GM21360 (cell line): ENCODE results near the gene CHRNA5.
A peak's percentile ranks its signal among the peaks of the same experiment; 100 is the strongest.
"Not testable (repeated sequence)": the region's sequence is repeated elsewhere in the genome, so short reads cannot be mapped to it uniquely, and the experiment has no call there.

Experiments used
- ATAC-seq: cut with Tn5 transposase; IDR thresholded peaks from one replicate; pipeline ENCODE4 v1.9.1; 2021; ENCODE audit warnings: mild to moderate bottlenecking, moderate library complexity; ENCODE audit not compliant: unreplicated experiment

The CHRNA5 gene

DNA sequence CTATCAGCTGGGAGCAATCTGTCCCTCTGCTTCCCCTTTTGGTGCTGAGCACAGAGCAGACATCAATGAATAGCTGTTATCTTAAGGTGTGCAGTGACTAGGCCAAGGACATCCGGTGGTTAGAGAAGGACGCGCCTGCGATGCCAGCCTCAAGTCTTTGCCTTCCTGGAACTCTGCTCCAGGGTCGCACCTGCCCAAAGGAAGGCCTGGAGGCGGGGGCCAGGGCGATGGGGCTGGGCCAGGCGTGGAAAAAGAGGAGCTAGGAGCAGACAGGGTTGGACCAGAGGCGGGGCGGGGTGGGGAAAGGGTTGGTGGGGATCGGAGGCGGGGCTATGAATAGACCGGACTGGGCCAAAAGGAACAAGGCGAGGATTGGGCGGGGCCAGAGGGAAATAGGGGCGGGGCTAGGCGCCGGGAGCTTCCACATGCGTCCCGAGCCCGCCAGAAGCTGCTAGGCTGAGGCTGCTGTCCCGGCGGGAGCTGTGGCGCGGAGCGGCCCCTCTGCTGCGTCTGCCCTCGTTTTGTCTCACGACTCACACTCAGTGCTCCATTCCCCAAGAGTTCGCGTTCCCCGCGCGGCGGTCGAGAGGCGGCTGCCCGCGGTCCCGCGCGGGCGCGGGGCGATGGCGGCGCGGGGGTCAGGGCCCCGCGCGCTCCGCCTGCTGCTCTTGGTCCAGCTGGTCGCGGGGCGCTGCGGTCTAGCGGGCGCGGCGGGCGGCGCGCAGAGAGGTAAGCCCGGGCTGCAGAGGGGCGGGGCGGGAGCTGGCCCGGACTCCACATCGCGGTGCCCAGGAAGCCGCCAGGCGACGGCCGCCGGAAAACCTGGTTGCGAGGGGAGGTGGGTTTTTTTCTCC lies at the start of gene CHRNA5:
CHRNA5 (plus strand) TSS at position 424 of the 854 bp plus-strand sequence; CDS start at position 624, 200 bp downstream.
- no peak for ATAC-seq

DNA sequence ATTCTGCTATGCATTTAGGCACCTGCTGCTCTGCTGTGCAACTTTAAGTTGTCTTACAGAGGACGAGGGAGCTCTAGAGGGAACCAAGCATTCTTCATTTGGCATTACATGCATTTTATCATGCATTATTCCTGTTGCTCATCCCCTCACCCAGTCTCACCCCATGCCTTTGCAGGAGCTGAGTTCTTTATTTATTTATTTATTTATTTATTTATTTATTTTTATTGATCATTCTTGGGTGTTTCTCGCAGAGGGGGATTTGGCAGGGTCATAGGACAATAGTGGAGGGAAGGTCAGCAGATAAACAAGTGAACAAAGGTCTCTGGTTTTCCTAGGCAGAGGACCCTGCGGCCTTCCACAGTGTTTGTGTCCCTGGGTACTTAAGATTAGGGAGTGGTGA lies 45.3 kb upstream of the CHRNA5 start:
- not testable (repeated sequence) for ATAC-seq

DNA sequence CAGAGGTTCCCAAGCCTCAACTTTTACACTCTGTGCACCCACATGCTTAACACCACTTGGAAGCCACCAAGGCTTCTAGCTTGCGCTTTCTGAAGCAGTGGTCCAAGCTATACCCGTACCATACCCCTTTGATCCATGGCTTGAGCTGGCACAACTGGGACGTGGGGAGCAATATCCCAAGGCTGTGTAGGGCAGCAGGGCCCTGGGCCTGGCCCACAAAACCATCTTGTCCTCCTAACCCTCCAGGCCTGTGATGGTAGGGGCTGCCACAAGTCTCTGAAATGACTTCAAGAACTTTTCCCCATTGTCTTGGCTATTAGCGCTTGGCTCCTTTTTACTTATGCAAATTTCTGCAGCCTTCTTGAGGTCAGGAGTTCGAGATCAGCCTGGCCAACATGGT lies 41.1 kb upstream of the CHRNA5 start:
- ATAC-seq, result no peak

DNA sequence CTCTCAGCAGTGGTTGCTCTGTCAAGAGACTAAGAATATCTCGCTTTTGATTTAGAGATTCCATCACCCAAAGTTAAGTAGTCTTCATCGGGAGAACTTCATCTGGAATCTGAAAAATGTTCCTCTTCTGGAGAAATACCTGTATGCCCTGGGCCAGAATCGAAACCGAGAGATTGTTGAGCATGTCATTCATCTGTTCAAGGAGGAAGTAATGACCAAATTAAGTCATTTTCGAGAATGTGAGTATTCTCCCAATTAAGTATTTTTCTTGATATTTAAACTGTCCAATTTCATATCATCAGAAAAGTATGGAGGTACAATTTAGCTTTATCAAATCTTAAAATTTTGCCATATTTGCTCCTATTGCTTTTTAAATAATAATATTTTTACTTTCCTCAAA lies 38.0 kb upstream of the CHRNA5 start:
- ATAC-seq, result no peak

DNA sequence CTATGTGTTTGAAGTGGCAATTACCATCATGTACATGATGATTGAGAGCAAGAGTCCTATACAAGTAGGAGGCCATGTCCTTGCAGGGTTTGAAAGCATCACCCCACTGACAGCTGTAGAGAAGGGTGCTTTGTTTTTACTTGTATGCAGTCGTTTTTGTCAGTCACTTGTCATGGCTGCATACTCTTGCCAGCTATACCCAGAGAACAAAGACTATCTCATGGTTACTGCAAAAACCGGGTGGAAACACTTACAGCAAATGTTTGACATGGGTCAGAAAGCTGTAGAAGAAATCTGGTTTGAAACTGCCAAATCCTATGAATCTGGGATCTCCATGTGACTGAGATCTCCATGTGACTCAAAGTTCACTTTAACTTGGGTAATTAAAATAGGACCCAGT lies 32.0 kb upstream of the CHRNA5 start:
- no peak for ATAC-seq

DNA sequence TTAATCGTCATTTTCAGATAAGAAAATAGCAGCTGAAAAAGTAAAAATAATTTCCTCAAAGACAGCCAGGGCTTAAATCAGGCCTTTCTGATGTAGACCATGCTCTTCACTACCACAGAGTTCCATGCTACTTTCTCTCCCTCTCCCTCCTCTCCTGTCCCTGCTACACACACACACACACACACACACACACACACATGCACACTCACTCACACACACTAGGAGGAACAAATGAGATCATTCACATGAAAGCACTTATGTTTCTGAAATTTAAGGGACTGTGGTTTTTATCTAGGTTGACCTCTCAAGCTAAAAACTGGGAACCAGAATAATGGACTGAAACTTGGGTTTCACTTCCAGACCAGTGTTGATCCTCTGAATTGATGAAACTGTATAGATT lies 29.2 kb upstream of the CHRNA5 start:
- no peak for ATAC-seq

DNA sequence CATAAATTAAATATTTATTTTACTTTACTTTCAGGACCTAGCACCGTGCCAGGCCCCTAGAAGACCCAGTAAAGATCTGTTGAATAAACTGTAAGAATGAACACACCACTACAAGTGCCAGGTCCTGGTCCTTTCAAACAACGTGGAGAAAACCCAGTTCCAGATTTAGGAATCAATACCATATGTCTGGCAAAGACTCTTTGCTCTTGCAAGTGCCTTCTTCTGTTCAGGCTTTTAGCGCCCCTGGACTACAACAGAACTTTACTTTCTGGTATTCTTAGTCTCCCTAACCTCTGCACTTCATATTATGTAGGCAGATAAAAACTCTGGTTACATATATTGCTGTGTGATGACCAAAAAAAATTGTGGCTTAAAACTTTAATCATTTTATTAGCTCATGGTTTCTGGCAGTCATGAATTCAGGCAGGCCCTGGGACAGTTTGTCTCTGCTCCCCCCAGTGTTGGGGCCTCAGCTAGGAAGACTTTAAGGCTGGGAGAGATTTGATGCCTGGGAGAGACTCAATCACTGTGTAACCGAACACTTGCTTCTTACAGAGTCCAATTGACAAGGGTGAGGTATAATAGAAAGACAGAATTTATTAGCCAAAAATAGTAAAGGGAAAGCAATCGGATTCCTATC lies 27.9 kb upstream of the CHRNA5 start:
- no peak for ATAC-seq

DNA sequence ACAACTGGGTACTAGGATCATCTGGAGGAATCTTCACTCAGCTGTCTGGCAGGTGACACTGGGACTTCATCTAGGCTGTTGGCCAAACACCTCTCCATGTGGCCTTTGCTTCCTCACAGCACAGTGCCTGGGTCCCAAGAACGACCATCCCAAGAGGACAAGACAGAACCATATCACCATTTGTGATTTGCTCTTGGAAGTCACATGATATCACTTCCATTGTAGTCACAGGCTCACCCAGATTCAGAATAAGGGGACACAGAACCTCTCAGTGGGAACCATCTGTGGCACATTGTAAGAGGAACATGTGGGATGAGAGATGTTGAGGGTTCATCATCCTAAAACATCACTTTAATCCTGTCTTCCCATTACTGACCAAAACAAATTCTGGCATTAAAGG lies 27.0 kb upstream of the CHRNA5 start:
- ATAC-seq, result no peak

DNA sequence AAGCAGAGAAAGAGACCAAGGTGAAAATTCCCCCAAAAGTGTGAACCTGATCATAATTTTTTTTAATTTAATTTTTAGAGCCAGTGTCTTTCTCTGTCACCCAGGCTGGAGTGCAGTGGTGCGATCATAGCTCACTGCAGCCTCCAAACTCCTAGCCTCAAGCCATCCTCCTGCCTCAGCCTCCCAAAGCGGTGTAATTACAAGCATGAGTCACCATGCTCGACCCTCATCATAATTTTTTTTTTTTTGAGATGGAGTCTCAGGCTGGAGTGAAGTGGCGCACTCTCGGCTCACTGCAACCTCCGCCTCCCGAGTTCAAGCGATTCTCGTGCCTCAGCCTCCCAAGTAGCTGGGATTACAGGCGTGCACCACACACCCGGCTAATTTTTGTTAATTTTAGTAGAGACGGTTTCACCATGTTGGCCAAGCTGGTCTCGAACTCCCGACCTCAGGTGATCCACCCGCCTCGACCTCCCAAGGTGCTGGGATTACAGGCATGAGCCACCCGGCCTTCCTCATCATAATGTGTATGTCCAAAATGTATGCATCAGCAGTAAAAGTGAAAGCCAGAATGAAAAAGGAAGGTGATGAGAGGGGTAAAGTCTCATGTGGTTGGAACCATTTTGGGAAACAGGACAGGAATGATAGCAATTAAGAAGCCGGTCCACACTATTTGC lies 25.7 kb upstream of the CHRNA5 start:
- ATAC-seq, result not testable (repeated sequence)

DNA sequence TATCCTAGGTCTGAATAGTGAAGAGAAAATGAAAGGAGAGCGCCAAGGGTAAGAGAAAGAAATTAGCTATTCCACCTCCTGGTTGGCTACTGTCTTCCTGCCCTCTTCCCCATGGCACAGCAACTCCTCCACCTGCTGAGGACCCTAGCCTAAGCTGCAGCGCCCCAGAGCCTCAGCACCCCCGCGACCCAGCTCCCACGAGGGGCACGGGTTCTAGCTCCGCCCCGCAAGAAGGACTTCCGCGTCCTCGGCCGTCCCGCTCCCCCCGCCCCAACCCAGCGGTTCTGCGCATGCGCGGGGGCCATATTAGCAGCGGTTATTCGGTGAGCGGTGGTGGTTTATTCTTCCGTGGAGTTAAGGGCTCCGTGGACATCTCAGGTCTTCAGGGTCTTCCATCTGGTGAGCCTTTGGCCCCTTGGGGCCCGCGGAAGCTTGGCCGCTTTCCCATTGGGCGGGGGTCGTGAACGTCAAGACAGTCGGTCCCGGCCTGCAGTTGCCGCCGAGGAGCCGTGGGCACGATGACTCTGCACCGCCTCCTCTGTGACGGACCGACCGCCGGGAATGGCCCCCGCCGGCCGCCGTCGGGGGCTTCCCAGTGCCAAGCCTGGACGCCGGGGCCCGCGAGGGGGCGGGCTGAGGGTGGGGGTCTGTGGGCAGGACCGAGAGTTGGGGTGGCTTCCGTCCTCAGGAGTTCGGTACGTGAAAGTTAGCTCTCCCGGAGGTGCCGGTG lies 25.0 kb upstream of the CHRNA5 start, which contains the start of gene PSMA4:
PSMA4 (plus strand) TSS at position 304 of the 730 bp plus-strand sequence. CDS start 1,484 bp downstream, outside the sequence.
- peak; percentile 81 for ATAC-seq

DNA sequence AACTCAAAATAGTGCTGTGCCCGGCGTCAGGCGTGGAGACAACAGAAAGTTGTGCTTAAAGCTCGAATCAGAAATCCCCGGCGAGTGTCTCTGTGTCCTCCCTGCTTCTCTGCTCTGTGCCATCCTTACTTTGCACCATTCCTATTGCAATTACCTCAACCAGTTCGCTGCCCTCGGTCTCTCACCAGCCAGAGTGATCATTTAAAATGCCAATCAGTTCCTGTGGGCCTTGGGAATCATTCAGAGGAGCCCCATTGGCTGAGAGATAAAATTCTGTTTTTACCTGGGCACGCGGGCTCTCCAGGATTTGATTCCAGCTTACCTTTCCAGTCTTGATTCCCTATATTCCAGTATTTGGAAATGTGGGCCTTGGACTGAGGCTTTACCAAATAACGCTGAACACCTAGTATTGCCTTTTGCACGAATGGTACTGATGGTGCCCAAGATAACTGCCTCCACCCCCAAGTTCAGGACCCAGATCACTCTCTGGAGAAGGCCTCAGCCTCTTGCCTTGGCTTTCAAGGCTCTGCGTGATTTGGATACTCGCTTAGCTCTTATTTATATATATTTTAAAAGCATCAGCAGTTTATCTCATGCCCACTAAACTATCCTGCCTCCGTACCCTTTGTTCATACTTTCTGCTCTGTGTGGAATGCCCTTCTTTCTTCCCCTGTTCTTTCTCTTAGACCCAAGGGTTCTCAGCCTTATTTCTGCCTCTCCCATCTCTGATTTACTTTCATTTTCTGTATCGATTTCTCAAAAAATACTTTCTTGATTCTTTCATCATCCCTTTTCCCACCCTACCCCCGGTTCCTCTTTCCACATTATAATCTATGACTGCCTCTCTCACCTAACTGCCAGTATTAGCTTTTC lies 24.2 kb upstream of the CHRNA5 start:
- ATAC-seq, result no peak

DNA sequence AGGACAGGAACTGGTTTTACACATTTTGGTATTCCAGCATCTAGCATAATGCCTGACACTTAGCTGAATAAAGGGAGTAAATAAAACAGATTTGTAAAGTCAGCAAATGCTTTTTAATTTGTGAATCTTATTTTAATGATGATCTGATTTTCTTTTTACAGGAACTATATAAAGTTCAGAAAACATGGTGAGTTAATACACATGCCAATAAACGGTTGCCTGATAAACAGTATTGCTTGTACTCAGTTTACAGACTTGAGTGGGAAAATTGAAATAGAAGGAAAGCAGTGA lies 23.6 kb upstream of the CHRNA5 start:
- no peak for ATAC-seq

DNA sequence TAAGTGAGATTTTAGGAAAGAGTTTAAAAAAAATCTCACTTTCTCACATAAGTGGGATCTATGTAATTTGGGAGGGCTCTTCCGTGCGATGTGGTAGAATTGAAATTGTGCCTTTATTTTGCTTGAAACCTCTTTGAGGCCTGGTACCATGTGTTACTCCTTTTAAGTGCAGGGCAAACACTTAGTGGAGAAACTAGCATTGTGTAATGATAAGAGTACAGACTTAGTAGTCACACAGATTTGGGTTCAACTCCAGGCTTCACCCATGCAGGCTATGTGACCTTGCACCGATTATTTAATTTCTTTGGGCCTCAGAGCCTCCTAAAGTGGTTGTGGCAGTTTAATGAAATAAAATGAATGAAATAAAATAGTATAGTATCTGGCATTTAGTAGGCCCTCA lies 22.7 kb upstream of the CHRNA5 start:
- no peak for ATAC-seq

DNA sequence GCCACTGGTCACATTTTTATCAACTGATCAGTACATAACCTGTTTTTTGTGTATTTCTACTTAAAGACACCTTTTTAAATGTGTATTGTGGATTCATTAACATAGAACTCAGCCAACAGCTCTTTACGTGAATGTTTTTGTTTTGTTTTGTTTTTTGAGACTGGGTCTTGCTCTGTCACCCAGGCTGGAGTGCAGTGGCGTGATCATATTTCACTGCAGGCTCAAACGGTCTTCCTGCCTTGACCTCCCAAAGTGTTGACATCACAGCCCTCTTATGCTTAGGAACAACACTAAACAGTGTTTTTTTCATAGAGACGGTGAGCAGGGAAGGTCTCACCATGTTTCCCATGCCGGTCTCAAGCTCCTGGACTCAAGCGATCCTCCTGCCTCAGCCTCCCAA lies 15.1 kb upstream of the CHRNA5 start:
- no peak for ATAC-seq

DNA sequence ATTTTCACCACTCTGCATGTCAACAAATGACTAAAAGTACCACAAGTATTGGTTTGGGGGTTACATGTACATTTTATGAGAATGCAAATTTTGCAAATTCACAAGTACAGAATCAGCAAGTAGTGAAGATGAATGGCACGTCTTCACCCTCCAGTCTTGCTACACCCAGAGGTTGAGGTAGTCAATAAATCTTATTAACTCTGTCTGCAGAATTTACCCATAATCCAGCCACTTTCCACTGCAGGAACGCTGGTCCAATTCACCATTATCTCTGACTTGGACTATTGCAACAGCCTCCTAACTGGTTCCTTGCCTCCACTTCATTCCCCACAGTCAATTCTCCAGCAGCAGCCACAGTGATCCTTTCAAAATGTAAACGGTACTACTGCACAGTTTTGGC lies 14.5 kb upstream of the CHRNA5 start:
- no peak for ATAC-seq

DNA sequence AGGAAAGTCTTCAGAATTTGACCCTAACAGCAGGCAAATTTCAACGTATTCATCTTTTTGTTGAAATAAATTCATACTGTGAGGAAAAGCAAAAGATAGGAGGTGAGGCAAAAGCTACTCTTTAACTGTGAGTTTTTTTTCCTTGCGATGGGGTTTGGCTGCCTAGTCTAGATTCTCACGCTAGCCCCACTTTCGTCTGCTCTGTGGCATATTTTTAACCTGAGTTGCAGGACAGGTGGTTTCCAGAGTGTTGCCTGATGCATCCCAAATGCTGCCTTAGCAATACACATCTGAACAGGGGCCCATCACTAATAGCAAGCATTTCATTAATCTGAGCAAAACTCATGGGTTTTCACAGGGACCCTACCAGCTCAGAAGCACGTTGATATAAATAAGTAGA lies 13.4 kb upstream of the CHRNA5 start:
- no peak for ATAC-seq

DNA sequence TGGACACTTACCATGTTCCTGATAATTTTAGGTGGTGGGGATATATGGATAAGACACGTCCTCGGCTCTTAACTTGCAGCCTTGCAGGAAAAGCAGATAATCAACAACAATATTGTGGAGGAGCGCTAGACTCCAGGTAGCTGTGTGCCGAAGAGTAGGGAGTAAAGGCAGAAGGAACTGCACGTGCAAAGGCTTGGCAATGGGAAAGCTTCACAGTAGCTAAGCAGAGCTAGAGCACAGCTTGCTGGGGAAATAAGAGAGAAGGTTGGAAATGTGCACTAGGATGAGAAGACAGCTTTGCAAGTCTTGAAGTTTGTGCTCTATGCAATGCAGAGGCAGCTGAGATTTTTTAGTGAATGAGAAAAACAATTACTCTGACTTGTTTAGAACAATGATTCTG lies 12.7 kb upstream of the CHRNA5 start:
- ATAC-seq, result no peak

DNA sequence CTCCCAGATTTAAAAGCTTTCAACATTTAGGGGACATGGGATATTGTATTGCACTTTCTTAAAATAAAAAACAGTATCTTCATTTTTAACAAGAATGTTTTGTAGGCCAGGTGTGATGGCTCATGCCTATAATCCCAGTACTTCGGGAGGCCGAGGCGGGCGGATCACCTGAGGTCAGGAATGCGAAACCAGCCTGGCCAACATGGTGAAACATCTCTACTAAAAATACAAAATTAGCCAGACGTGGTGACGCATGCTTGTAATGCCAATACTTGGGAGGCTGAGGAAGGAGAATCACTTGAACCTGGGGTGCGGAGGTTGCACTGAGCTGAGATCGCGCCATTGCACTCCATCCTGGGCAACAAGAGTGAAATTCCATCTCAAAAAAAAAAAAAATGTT lies 5.1 kb upstream of the CHRNA5 start:
- not testable (repeated sequence) for ATAC-seq

DNA sequence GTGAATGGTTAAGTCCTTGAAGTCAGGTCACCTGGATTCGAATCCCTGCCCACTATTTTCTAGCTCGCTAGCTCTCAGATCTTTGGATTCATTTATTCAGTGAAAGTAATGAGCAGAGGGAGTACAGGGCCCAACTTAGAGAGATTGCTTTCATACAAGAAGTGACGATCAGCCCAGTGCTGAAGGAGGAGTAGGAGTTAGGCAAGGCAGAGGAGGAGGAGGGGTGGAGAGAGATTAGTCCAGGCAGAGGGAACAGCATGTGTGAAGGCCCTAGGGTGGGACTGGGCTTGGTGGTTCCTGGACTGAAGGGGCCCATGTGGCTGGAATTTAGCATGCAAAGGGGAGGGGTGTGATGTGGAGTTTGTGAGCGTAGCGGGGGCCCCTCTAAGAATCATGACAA lies 3.8 kb upstream of the CHRNA5 start:
- ATAC-seq, result no peak

DNA sequence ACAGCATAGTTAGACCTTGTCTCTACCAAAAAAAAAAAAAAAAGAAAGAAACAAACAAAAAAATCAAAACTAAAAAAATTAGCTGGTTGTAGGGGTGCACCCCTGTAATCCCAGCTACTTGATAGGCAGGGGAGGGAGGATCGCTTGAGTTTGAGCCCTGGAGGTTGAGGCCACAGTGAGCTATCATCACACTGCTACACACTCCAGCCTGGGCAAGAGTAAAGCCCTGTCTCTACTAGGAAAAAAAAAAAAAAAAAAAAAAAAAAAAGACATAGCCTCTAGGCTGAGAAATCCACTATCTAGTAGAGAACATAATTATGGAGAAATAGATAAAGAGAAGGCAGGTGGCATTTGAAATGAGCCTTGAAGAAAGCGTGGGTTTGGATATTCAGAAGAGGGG lies 2.2 kb upstream of the CHRNA5 start:
- ATAC-seq, result no peak
